HG02973 (cell line): ENCODE results near the gene HDAC4.

Source experiments
- ATAC-seq: cut with Tn5 transposase; IDR thresholded peaks from one replicate; pipeline ENCODE4 v1.9.1; 2021; ENCODE audit warnings: moderate library complexity; ENCODE audit not compliant: unreplicated experiment

The HDAC4 gene

DNA sequence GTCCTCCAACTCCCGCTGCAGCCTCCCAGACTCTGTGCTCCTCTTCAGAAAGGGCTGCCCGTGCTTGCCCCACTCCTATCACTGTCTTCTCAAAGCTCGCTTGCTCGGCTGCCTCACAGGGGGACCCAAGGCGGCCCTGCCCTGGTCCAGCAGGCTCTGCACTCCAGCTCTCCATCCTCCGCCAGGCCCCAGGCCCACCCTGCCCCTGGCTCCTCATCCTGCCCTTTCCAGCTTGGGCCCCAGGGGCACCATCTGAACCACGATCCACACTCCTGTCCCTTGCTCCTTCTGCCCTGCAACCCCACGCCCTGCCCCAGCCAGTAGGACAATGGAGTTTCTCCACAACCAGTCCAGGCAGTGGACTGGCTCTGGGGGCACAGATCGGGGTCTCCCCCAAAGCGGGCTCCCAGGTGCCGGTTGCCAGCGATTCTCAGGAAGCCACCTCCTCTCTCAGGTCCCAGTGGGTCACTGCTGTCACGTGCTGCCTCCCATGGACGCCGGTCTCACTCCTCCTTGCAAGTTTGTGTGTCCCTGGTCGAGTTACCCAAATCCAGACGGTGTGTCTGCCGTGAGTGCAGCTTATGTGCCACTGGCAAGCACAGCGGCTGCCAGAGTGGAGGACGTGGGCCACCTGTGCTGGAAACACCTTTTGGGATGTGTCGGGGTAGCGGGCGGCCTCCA, 238.5 kb downstream of the HDAC4 start:
- ATAC-seq = no peak

DNA sequence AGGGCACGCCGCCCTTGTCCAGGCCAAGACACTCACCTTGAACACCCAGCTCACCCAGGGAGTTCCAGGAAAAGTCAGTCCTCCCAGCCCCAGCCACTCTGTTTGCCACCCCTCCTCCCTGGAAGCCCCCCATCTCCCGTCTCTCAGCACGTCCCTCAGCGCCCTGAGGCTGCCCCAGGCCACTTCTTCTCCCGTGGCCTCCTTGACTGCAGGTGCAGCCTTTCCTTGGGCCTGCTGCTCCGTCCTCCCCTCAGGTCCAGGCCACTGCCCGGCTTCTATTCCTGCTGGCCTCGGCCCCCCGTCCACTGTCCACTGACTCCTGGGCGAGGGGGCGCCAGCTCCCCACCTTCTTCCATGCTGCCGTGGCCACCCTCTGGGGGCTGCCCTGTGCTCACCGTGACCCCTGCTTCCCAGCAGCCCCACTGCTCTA, 239.1 kb downstream of the HDAC4 start:
- ATAC-seq = no peak

DNA sequence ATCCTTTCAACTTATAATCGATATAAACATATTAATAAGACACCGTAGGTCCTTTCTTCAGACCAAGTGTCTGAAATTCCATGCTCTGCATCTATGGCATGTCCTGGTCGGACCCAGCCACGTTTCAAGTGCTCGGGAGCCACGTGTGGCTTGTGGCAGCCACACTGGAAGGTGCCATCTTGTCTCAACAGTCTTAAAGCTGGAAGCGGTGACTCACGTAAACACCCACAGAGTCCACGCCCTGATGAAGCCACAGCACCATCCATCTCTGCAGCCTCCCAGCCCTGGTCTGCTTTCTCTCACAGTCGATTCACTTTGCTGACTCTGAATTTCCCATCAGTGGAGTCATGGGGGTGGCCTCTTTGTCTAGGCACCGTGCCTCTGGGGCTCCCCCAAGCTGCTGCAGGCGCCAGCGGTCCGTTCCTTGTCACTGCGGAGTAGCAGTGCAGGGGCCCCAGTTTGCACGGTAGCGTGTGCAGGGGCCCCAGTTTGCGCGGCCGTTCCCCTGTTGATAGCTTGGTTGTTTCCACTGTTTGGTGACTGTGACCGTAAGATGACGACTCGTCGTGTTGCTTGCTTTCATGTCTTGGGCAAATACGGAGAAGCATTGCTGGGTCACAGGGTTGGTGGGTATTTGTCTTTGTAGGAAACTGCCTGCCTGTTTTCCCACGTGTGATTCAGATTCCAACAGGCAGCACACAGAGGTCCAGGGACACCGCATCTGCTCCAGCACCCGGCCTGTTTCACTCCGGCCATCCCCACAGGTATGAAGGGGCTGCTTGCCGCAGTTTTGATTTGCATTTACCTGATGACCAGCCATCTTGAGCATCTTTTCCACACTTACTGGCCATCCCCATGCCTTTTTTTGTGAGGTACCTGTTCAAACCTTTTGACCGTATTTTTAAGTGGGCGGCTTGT, 240.3 kb downstream of the HDAC4 start:
- ATAC-seq = no peak

DNA sequence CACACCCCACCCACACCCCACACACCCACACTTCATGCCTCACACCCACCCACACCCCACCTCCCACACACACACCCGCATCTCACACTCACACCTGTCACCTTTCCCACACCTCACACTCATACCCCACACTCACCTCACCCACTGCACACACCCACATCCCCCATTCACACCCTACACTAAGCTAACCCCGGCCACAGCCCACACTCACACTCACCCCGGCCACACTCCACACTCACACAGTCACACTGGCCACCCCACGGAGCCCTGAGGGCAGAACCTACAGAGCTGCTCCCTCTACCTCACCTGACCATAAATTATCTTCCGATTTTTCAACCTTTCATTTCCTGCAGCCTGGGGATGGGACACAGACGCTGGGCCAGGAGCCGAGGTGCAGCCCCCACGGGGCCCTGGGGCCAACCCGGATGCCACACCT, 241.3 kb downstream of the HDAC4 start:
- no peak for ATAC-seq

DNA sequence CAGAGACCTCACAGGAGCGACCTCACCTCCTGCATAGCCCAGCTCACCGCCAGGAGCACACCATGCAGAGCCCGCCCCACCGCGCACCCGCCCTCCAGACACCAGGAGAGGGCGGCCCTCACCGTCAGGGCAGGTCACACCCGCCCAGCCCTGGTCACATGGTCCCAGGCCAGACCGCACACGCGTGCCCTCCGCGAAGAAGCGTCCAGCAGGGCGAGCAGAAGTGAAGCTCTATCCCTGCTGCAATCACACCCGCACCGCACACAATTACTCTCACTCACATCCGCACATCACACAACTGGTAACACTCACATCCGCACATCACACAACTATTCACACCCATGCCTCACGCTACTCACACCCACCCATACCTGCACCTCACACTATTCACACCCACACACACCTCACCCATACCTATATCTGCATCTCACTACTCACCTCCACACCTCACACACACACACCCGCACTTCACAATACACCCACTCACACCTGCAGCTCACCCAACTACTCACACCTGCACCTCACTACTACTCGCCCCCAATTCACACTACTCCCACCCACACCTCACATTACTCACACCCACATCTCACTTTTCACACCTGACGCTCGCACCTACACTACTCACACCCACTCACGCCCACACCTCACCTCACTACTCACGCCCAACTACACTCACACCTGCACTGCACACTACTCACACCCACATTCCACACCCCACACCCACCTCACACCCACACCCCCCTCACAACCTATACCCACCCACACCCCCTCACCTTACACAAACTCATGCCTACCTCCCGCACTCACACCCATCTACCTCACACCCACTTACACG, 242.0 kb downstream of the HDAC4 start:
- ATAC-seq = no peak

DNA sequence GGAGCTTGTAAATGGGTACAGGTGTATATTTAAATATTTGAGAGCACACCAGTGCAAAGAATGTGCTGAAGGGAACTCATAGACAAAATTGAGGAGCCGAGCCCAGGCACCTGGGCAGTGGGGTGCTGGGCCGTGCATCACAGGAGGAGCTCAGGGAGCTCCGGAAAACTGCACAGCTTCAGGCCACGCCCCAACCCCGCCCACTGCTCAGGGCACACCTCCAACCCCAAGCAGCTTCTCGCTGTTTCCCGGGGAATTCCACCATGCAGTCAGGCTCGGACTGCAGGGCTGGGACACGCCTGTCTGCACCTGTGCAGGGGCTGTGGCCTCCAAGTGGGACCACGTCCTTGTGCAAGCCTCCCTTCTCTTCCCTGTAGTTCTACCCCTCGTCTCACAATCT, 243.0 kb downstream of the HDAC4 start:
- no peak for ATAC-seq

DNA sequence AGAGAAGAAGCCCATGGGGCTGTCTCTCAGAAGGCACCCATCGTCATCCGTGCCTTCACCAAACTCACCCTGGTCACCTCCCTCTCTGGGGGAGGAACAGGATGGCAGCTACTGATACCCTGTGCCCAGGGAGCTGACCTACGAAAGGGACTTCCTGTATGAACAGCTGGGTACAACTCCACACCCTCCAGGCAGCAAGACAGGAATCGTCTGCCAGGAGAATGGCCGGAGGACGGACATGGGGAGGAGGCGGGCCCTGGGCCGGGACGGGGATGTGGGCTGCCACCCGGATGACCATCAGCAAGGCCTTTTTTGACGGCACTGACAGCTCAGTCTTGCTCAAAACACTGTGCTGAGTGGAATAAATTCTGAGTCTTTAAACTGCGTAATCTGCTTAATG, 243.6 kb downstream of the HDAC4 start:
- ATAC-seq = no peak

DNA sequence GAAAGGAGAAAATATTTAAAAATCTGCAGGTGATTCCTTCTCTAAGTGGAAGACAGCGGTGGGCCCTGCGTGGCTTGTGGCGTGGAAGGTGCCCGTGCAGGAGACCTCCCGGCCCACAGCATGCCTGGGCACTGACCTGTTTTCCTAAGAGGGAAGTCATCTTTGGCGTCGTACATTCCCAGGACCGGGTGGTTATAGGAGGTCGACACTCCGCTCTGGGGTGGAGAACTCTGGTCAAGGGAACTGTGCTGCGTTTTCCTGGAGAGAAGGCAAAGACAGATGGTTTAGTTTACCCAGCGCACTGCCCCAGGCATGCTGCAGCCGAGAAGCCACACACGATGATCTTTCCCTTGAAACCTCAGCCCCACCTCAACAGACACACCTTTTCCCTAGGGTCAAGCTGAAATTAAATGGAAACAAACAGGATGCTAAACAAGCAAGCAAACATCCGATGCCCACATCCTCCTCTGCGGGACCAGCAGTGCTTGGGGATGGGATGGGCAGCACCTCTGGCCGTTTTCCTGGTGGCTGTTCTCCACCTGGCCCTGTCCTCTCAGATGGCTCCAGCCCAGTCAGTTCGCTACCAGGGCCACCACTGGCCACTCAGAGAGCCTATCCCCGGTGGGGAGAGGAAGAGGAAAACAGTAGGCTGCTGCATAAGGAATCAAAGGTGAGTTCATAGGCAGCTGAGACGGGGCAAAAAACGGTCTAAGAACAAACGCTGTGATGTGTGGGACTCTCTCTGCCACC, 244.1 kb downstream of the HDAC4 start:
- no peak for ATAC-seq

DNA sequence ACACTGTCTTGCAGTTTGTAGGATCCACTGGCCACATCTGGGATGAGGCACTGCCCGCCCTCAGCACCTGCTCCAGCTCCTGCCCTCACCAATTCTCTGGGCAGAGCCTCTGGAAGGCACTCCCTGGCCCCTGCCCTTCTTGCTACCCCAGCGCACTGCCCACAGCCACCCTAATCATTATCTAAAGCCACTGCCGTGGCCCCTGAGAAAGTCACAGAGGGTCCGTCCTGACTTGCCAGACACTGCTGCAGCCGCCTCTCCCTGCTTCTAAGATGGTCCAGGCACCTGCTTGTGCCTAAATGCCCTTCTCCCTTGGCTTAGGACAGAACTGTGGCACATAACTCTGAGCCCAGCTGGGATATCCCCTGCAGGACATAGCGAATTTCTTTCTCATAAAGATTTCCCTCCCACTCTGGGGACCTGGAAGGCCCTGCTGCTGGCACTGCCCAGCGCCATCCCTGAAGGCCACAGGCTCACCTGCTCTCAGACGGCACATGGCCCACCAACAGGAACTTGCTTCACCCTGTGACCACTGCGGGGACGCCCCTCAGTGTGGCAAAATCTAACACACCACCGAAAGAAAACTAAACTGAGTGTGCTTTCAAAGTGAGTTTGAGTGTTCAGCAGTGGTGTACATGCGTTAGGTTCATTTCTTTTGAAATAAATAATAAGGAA, 244.9 kb downstream of the HDAC4 start:
- no peak for ATAC-seq

DNA sequence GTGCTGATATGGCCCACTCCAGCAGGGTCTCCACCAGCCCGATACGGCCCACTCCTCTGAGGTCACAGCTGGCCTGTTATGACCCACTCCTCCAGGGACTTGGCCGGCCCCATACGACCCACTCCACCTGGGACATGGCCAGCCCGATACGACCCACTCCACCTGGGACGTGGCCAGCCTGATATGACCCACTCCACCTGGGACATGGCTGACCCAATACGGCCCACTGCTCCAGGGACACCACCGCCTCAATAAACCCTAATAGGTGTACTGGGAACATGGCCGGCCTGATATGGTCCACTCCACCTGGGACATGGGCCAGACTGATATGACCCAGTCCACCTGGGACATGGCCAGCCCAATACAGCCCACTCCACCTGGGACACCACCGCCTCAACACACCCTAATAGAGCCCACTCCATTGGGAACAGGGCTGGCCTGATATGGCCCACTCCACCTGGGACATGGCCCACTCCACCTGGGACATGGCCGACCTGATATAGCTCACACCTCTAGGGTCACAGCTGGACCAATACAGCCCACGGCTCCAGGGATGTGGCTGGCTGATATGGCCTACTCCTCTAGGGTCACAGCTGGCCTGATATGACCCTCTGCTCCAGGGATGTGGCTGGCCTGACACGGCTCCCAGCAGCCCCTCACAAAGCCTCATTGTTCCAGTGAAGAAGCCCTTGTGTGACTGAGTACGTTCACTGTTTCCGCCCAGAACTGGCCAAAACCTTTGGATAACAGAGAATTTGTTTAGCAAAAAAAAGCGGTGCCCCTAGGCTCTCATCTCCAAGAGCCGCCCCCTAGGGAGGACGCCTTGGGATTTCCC, 245.6 kb downstream of the HDAC4 start:
- ATAC-seq = no peak

DNA sequence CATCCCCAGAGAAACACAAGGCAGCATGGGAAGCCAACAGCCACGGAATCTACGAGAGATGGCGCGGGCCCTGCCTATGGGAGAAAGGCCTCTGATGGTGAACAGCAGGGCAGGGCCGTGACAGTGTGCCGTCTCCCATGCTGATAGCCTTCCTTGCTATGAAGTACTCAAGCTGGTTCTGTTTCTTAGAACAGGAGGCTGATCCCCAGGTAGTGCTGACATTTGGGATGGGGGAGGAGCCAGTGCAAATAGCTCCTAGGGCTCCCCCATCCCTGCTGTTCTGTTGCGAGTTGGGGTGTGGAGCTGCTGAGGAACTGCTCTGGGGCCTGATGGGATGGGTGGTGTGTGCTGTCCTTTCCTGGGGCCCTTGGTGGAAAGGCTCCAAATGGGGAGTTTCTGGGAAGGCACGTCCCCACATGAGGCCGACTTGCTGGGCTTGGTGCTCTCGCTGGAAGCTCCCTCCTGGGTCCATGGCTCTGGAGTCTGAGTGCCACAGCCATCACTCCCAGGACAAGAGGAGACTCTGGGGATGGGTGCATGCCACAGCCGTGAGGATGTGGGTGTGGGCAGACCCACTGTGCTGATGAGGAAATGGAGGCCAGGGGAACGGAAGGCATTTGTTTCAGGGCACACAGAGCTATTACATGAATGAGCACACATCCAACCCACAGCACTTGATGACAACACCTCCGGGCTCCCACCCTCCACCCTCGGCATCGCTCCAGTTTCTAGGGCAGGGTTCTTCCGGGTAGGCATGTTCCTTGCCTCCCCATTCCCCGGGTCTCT, 246.8 kb downstream of the HDAC4 start:
- ATAC-seq = no peak

DNA sequence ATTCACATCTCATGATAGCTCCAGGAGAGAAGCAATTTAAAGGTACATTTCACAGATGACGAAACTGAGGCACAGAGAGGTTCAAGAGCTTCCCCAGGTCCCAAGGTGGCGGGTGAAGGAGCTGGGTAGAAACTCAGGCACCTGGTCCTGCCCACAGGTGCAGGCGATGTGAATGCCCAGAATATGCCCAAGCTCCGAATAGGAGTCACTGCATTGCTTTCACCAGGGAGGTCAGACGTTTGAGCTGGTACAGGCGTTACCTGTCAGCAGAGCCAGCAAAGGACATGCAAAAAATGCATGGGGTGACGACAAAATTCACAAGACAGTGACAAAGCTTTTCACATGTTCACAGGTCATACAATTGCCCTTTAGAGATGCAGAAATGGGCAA, 247.9 kb downstream of the HDAC4 start:
- no peak for ATAC-seq

DNA sequence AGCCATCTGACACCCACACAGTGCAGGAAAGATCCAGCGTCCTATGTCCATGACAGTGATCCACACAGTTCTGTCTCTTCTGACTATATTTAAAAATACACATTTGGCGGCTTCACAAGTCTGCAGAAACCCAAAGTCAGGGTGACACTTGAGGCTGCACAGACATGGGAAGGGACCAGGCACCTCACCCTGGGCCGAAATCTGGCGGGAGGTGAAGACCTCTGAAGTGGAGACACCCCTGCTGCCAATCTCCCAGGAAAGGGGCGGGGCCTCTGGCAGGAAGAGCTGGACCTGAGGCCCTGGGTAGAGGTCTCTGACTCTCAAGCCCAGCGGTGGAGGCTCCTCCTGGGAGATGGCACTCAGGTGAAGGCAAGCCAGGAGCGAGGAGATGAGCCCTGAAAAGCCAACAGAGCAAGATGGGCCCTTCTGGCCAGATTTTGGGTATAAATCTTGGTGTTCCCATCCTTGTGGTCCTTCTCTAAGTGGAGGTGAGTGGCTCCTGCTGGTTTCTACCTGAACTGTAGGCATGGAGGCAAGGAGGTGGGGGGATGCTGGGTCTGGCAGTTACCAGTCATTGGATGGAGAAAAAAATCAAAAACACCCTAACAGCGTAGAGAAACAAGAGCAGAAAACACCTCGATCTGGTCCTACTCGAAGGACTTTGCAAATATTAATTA, 248.4 kb downstream of the HDAC4 start:
- no peak for ATAC-seq

DNA sequence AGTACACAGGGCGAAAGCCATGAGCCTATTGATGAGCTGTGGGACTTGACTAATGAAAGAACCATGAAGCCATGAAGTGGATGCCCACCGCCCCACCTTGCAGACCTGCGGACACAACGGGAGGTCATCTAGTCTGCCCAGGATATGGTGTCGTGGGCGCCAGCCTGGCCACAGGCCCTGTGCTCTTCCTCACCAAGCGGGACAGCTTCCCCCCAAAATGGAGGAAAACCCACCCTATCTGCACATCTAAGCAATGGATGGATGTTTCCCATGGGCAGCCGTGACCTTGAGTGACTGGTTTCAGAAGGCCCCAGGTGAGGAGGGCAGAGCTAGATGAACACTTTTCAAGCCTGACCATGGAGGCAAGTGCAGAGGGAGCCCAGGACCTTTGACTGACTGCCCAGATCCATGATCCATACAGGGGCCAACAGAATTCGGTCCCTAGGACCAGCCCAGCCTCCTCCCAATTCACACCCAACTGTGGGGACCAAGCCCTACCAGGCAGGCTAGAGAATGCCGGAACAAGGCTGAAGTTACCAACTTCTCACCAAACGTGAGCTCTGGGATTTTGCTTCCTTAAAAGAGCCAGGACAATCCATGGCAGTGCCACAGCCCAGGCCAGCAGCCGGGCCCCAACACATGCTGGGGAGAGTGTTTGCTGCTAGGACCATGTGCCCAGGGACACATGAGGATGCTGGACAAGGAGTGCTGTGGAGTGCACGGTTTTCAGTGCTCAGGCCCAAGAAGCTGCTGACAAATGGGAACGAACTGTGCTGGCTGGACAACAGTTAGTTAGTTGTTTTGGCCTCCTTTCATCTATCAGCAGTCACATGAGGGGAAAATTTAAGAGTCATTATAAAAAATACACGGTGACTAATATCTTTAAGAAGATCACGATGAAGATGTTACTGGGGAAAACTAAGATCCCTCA, 249.4 kb downstream of the HDAC4 start:
- no peak for ATAC-seq

DNA sequence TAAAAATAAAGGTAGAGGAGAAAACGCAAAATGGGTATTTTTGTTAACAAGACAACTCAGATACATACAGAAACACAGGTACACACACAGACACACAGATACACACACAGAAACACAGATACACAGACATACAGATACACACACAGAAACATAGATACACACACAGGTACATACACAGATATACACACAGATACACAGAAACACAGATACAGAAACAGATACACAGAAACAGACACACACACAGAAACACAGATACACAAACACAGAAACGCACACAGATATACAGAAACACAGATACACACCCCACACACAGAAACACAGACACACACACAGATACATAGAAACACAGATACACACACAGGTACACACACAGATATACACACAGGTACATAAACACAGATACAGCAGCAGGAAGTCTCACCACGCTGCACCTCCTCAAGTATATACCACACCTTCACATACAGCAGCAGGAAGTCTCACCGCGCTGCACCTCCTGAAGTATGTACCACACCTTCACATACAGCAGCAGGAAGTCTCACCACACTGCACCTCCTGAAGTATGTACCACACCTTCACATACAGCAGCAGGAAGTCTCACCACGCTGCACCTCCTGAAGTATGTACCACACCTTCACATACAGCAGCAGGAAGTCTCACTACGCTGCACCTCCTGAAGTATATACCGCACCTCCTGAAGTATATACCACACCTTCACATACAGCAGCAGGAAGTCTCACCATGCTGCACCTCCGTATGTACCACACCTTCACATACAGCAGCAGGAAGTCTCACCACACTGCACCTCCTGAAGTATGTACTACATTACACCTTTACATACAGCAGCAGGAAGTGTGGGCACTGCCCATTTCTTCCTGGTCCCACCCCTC, 250.5 kb downstream of the HDAC4 start:
- no peak for ATAC-seq

DNA sequence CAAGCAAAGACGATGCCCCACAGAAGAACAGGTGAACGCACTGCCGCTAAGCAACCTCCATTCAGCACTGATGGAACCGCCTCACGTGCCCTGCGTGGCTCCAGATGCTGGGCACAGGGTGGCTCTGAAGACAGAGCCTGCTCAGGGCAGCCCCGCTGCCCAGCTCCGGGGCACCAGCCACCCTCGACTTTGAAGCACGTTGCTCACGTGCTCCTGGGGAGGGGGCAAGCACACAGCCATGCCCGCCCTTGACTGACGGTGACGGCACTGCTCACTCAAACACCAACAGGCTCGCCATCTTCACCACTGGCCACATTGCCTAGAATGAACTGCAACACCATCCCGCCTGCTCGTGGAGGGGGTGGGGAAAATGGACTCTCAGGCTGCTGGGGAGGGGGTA, 251.3 kb downstream of the HDAC4 start:
- no peak for ATAC-seq
